H1 (cell line): ENCODE data around the gene ALDH1A2. TPM values are rescaled to one million over a fixed set of nuclear protein-coding genes. Genes with fewer than 3 reads are reported as not detected.

Experiments used
- BRCA1 ChIP-seq: IDR thresholded peaks from 2 replicates; pipeline ENCODE4 v1.6.1; 2012; ENCODE audit warnings: low read depth, low read length, improper control_type of control experiment
- CREB1 ChIP-seq: IDR thresholded peaks from 2 replicates; pipeline ENCODE4 v1.6.1; 2012; ENCODE audit warnings: inconsistent platforms
- JUND ChIP-seq: IDR thresholded peaks from 2 replicates; pipeline ENCODE4 v1.6.1; 2011; ENCODE audit warnings: mild to moderate bottlenecking, improper control_type of control experiment, low read length
- KDM5A ChIP-seq: fragments of 200-600 bp; IDR thresholded peaks from 2 replicates; pipeline ENCODE4 v1.7.1; 2012; ENCODE audit warnings: mild to moderate bottlenecking, low read length, inconsistent platforms, mixed read lengths
- RNF2 ChIP-seq: fragments of 200-900, 300-1000 bp; sonication (generic); IDR thresholded peaks from 2 replicates; pipeline ENCODE4 v1.7.1; 2016; ENCODE audit warnings: borderline replicate concordance, low read depth, mild to moderate bottlenecking, antibody characterized with exemption, low read length; ENCODE audit not compliant: poor library complexity, severe bottlenecking; ENCODE audit errors: missing control alignments
- SRF ChIP-seq: IDR thresholded peaks from 2 replicates; pipeline ENCODE4 v1.6.1; 2011; ENCODE audit warnings: mild to moderate bottlenecking, low read depth, low read length, moderate library complexity
- polyA plus RNA-seq, 7 experiments: library from polyadenylated mRNA; depleted of rRNA in 3 of 7; stranded (reverse) in 5 of 7; unstranded in 2 of 7; fragments of >200 nt in 5 of 7; fragments of 200-250 nt in 2 of 7; gene quantifications; 1 replicate in 5 of 7; 2 replicates in 1 of 7; 4 replicates in 1 of 7; pipeline versions ENCODE4 v1.2.1 to v1.2.3, GENCODE V29; 2011 to 2013; ENCODE audit warnings: missing spikeins in 2 of 7, mixed read lengths in 2 of 7
- total RNA-seq: library from RNA; stranded (reverse); fragmentation: NEBNext Ultra II Directional; extraction: Animal tissue kit (Norgen Biotek cat#: 25700); gene quantifications from 2 replicates; pipeline ENCODE4 v1.2.1, GENCODE V29; 2021
- TF ChIP-seq, protein P1 (sequence below): fragments of 300-600 bp; sonication (generic); IDR thresholded peaks from 2 replicates; pipeline ENCODE4 v1.7.1; 2012; ENCODE audit warnings: low read length, moderate library complexity, mild to moderate bottlenecking, inconsistent platforms; ENCODE audit not compliant: insufficient replicate concordance

The ALDH1A2 gene
- total and polyA plus RNA-seq, 2 of the 8 experiments (the other 6 are each of a cell fraction or from before 2014, with no cell fraction given): 0.06 to 0.24 TPM

DNA sequence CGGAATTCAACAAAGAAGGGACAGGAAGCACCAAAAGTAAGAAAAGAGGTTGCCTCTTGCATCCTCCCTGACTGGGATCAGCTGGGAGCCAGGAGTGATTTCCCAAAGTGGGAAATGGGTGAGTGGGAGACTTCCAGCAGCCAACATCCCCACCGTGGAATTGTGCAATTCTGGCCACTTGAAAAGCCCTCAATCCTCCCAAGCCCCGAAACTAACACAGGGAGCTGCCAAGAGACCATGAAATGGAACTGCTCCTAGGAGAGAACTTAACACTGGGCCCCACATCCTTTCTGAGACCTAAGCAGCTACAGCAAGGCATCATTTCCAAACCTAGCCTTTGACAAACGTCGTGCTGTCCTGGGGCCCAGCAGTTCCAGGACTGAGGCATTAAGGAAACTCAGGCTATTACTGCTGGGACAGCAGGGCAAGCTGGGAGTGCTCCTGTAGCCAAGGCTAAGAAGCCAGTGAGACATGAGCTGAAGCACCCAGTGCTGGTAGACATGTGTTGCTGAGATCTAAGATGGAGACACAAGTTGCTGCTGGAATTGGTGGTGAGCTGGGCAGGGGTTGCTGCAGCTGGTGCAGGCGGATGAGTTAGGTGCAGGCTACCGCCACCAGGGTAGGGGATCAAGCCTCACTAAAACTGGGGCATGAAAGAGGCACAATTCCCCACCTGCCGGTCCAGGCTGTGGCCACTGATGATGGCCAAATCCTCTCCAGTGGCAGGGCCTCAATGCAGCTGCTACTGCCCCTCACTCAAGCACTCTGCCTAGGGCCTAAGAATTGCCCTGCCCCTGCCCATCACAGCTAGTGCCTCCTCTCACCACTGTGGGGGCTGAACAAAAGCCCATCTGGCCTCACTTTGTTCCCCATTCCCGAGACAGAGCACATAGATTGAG, 43.9 kb downstream of the ALDH1A2 start (continued):
- TF ChIP-seq BRCA1 (no peak), CREB1 (no peak), JUND (no peak), SRF (no peak), RNF2 (no peak), KDM5A (no peak)
- TF ChIP-seq, protein P1, sequence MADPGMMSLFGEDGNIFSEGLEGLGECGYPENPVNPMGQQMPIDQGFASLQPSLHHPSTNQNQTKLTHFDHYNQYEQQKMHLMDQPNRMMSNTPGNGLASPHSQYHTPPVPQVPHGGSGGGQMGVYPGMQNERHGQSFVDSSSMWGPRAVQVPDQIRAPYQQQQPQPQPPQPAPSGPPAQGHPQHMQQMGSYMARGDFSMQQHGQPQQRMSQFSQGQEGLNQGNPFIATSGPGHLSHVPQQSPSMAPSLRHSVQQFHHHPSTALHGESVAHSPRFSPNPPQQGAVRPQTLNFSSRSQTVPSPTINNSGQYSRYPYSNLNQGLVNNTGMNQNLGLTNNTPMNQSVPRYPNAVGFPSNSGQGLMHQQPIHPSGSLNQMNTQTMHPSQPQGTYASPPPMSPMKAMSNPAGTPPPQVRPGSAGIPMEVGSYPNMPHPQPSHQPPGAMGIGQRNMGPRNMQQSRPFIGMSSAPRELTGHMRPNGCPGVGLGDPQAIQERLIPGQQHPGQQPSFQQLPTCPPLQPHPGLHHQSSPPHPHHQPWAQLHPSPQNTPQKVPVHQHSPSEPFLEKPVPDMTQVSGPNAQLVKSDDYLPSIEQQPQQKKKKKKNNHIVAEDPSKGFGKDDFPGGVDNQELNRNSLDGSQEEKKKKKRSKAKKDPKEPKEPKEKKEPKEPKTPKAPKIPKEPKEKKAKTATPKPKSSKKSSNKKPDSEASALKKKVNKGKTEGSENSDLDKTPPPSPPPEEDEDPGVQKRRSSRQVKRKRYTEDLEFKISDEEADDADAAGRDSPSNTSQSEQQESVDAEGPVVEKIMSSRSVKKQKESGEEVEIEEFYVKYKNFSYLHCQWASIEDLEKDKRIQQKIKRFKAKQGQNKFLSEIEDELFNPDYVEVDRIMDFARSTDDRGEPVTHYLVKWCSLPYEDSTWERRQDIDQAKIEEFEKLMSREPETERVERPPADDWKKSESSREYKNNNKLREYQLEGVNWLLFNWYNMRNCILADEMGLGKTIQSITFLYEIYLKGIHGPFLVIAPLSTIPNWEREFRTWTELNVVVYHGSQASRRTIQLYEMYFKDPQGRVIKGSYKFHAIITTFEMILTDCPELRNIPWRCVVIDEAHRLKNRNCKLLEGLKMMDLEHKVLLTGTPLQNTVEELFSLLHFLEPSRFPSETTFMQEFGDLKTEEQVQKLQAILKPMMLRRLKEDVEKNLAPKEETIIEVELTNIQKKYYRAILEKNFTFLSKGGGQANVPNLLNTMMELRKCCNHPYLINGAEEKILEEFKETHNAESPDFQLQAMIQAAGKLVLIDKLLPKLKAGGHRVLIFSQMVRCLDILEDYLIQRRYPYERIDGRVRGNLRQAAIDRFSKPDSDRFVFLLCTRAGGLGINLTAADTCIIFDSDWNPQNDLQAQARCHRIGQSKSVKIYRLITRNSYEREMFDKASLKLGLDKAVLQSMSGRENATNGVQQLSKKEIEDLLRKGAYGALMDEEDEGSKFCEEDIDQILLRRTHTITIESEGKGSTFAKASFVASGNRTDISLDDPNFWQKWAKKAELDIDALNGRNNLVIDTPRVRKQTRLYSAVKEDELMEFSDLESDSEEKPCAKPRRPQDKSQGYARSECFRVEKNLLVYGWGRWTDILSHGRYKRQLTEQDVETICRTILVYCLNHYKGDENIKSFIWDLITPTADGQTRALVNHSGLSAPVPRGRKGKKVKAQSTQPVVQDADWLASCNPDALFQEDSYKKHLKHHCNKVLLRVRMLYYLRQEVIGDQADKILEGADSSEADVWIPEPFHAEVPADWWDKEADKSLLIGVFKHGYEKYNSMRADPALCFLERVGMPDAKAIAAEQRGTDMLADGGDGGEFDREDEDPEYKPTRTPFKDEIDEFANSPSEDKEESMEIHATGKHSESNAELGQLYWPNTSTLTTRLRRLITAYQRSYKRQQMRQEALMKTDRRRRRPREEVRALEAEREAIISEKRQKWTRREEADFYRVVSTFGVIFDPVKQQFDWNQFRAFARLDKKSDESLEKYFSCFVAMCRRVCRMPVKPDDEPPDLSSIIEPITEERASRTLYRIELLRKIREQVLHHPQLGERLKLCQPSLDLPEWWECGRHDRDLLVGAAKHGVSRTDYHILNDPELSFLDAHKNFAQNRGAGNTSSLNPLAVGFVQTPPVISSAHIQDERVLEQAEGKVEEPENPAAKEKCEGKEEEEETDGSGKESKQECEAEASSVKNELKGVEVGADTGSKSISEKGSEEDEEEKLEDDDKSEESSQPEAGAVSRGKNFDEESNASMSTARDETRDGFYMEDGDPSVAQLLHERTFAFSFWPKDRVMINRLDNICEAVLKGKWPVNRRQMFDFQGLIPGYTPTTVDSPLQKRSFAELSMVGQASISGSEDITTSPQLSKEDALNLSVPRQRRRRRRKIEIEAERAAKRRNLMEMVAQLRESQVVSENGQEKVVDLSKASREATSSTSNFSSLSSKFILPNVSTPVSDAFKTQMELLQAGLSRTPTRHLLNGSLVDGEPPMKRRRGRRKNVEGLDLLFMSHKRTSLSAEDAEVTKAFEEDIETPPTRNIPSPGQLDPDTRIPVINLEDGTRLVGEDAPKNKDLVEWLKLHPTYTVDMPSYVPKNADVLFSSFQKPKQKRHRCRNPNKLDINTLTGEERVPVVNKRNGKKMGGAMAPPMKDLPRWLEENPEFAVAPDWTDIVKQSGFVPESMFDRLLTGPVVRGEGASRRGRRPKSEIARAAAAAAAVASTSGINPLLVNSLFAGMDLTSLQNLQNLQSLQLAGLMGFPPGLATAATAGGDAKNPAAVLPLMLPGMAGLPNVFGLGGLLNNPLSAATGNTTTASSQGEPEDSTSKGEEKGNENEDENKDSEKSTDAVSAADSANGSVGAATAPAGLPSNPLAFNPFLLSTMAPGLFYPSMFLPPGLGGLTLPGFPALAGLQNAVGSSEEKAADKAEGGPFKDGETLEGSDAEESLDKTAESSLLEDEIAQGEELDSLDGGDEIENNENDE: no peak
